ENCODE measurements around the gene CGNL1.

CGNL1 gene

DNA sequence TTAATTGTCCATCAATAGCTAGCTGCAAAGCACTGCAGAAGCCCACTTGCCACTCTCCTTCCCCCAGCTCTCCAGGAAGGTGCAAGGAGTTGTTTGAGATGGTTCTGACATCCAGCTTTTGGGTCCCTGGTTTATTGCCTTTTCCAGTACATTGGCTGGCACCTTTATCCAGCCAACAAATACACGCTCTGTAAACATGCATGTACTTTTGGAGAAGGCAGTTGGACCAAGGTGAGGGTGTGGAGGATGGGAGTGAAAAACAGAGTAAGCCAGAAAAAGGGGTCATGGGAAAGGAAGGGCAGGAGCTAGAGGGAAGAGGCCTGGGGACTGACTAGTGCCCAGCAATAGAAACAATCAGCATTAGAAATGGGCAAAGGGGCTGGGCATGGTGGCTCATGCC is 102.7 kb downstream of the CGNL1 start:
- TF ChIP-seq, protein P1, sequence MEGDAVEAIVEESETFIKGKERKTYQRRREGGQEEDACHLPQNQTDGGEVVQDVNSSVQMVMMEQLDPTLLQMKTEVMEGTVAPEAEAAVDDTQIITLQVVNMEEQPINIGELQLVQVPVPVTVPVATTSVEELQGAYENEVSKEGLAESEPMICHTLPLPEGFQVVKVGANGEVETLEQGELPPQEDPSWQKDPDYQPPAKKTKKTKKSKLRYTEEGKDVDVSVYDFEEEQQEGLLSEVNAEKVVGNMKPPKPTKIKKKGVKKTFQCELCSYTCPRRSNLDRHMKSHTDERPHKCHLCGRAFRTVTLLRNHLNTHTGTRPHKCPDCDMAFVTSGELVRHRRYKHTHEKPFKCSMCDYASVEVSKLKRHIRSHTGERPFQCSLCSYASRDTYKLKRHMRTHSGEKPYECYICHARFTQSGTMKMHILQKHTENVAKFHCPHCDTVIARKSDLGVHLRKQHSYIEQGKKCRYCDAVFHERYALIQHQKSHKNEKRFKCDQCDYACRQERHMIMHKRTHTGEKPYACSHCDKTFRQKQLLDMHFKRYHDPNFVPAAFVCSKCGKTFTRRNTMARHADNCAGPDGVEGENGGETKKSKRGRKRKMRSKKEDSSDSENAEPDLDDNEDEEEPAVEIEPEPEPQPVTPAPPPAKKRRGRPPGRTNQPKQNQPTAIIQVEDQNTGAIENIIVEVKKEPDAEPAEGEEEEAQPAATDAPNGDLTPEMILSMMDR (IDR thresholded peaks at IDR 0.05; ENCODE audit: control insufficient read depth, extremely low read depth, insufficient read depth) = no peak
- peak; percentile 90 for DNase-seq (ENCODE audit: low read depth)
- no peak overlapping the region for H3K4me3 ChIP-seq (ENCODE audit: low read depth, low read length)

DNA sequence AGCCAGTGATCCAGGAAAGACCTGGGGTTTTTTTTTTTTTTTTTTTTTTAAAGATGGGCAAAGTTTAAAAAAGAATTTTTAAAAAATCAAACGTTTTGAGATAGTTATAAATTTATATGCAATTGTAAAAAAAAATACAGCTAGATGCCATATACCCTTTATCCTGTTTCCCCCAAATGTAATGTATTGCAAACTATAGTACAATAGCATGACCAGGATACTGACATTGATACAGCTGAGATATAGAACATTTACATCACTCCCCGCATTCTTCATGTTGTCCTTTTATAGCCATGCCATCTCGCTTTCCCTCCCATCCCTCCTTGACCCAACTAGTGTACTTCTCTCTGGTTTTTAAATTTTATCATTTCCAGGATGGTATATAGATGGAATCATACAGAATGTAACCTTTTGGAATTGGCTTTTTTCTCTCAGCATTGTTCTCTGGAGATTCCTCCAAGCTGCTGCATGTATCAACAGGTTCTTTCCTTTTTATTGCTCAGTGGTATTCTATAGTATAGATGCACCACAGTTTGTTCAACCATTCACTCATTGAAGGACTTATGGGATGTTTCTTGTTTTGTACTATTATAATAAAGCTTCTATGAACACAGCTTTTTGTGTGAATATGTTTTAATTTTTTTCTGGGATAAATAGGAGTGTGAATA is 104.9 kb downstream of the CGNL1 start:
- H3K4me3 ChIP-seq (ENCODE audit: low read depth, low read length) = no peak overlapping the region
- DNase-seq (ENCODE audit: low read depth) = no peak
- TF ChIP-seq, protein P1 (IDR thresholded peaks at IDR 0.05; ENCODE audit: control insufficient read depth, extremely low read depth, insufficient read depth) = no peak

DNA sequence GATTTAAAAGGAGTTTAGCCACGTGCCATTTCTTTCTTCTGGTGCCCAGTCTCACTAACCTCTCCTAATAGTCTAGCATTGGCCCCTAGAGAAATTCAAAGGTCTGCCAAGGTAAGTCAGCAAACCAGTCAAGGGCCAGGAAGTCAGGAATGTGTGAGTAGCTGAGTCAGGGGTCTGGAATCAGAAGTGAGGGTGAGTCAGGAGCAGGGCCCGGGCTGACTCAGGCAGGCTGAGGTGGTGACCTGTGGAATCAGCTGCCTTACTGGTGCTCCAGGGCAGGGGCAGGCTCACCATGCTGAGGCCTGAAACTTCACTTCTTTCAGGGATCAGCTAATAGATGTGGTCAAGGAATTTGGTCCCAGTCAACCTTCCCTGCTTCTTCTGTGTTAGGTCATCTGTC is 109.6 kb downstream of the CGNL1 start:
- DNase-seq (ENCODE audit: low read depth) = no peak
- H3K4me3 ChIP-seq (ENCODE audit: low read depth, low read length) = no peak overlapping the region
- TF ChIP-seq, protein P1 (IDR thresholded peaks at IDR 0.05; ENCODE audit: control insufficient read depth, extremely low read depth, insufficient read depth) = no peak

DNA sequence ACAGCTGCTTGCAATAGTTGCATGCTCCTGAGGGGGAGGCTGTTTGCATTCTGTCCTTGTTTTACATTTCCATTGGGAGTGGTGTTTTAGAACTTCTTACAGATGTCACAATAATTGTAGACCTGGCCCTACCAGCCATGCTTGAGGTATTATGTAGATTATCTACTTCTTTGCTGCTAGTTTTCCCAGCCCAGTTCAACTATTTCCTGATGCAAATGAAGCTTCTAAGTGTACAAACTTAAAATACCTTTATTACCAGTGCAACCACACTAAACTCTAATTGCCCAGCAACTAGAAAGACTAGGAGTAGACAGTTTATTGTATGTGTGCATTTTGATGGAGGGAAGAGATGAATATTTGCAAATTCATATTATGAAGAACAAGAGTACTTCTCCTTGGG is 110.5 kb downstream of the CGNL1 start:
- TF ChIP-seq, protein P1 (IDR thresholded peaks at IDR 0.05; ENCODE audit: control insufficient read depth, extremely low read depth, insufficient read depth) = no peak

DNA sequence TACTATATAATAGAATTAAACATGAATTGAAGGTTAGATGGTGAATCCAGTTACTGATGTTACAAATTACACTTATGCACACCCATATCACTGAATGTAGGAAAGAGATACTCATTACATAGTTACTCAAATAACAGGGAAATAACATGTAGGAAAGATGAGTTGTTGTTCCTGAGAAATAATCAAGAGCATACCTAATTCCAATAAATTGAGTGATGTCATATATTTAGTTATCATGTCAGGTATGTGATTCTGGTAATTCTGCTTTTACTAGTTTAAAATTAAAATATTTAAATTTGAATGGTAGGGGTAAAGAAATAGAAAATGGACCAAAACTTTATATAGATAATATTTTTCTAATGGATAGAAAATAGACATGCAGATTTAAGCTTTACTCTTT is 112.8 kb downstream of the CGNL1 start:
- no peak overlapping the region for H3K4me3 ChIP-seq (ENCODE audit: low read depth, low read length)
- DNase-seq (ENCODE audit: low read depth) = no peak
- TF ChIP-seq, protein P1 (IDR thresholded peaks at IDR 0.05; ENCODE audit: control insufficient read depth, extremely low read depth, insufficient read depth) = no peak

More for the DNA sequence above, 110.5 kb downstream of the CGNL1 start:
- H3K4me3 ChIP-seq (ENCODE audit: low read depth, low read length) = no peak overlapping the region
- DNase-seq (ENCODE audit: low read depth) = no peak

DNA sequence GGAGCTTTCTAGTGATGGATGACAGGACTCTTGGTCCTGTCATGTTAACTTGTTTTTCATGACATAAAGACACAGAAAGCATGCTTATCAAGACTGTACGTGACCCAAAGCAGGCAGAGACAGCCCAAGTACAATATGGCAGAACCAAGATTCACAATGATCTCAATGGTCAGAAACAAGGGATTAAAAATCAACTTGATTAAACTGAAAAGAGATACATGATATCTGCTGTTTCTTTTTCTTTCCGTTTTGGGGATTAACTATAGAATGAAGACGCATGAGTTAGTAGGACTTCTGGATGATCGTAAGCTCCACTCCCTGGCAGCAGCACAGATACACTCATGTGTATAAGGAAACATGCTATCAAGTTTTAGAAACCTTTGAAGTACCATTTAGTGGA is 117.0 kb downstream of the CGNL1 start:
- no peak overlapping the region for H3K4me3 ChIP-seq (ENCODE audit: low read depth, low read length)
- TF ChIP-seq, protein P1 (IDR thresholded peaks at IDR 0.05; ENCODE audit: control insufficient read depth, extremely low read depth, insufficient read depth) = no peak
- DNase-seq (ENCODE audit: low read depth) = no peak

DNA sequence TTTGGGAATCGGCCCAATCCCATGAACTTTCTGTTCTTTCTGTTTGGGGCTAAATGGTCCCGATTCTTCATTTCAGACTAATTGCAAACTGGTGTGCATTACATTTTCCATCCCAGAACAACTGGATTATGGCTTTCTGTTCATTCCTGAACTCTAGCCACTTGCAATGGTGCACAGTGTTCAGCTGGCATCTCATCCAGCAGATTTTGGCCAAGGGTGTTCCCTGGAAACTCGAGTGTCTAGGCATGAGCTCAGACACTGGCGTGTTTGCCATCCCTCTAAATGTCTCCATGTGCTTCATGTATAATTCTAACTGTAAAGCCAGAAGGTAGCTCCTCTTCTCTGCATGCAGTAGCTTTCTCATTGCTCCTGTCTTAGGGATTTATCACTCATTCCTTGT is 118.3 kb downstream of the CGNL1 start:
- TF ChIP-seq, protein P1 (IDR thresholded peaks at IDR 0.05; ENCODE audit: control insufficient read depth, extremely low read depth, insufficient read depth) = no peak
- no peak overlapping the region for H3K4me3 ChIP-seq (ENCODE audit: low read depth, low read length)
- no peak for DNase-seq (ENCODE audit: low read depth)
